Neural progenitor cell (in vitro differentiated cells): Measurements from ENCODE around the gene DTNA.

Source experiments
- CTCF ChIP-seq: fragments of 200-600 bp; sonication (generic); IDR thresholded peaks from 2 replicates; pipeline ENCODE4 v1.5.1; 2017; ENCODE audit warnings: antibody characterized with exemption, mild to moderate bottlenecking
- EZH2phosphoT487 ChIP-seq: fragments of 200-600 bp; sonication (generic); IDR thresholded peaks from 2 replicates; pipeline ENCODE4 v1.6.1; 2017; ENCODE audit warnings: antibody characterized with exemption

- TF ChIP-seq CTCF (no peak), EZH2phosphoT487 (no peak)
These were observed 191.2 kb downstream of the DTNA start for GRCh38 chr18:34901299-34901698.
